SKM-1 (cell line): ENCODE results near the gene KLF13.

Experiments used
- DNase-seq: peaks from one replicate; lab custom pipeline; 2025; ENCODE audit not compliant: unreplicated experiment; lab: John Stamatoyannopoulos, UW

The KLF13 gene

DNA sequence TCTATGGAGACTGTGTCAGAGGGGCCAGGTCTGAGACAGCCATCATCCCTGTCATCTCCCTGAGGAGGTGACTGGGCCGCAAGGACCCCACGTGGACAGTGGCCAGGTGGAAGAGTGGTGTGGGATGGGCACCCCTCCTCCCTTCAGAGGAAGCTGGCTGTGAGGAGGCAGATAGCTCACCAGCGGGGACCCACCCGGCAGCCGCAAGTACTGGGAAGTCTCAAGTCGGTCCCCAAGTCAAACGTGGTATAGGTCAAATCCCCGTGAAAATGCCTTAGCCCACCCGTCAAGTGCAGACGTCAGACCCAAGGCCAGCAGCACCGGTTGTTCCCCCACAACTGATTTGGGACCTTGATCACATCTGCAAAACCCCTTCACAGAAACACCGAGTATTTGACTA is 12.3 kb upstream of the KLF13 start:
- no peak for DNase-seq

- DNase-seq, result no peak
Observed at GRCh38 chr15:31316135-31316795, 10.4 kb upstream of the KLF13 start.

DNA sequence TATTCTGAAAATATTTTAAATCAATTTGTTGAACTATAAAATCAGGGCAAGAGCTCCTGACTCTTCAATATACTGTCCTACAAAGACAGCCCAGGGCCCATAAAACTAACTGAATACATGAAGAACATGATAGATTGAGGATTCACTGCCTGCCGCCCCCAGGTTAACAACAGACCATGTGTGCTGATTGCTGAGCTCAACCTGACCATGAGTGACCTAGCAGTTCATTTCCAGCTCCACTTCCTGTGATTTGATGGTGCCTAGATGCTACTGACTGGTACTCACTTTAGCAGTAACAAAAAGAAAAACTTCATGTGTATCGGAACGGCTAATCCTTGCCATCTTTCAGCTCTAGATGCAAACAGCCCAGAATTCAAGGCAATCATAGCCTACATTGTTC is 9.6 kb upstream of the KLF13 start:
- DNase-seq, result no peak

GRCh38 chr15:31317421-31318327 is 9.0 kb upstream of the KLF13 start:
- DNase-seq, result no peak

DNA sequence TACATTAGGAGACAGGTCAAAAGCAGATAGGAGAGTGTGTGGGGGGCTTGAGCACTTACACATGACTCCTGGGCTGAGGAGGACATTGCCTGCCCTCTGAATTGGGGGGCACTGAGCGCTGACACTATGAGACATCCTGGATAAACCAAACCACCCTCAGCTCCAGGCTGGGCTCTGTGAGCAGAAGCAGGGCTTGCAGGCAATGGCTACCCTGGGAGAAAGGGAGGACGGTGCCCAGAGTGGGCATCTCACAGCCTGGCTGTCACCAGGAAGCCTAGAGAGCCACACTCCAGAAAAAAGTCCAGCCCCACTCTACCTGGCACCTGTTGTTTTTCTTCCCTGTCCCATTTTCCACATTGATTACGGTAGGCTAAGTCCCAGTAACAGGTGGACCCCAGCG is 8.2 kb upstream of the KLF13 start:
- no peak for DNase-seq

GRCh38 chr15:31320022-31320421 is 6.6 kb upstream of the KLF13 start:
- no peak for DNase-seq

GRCh38 chr15:31321418-31321817 is 5.2 kb upstream of the KLF13 start:
- DNase-seq, result no peak

GRCh38 chr15:31322504-31322903 is 4.1 kb upstream of the KLF13 start:
- no peak for DNase-seq

- DNase-seq, result no peak
Observed at GRCh38 chr15:31323627-31324026, 3.0 kb upstream of the KLF13 start.

GRCh38 chr15:31324186-31324585 is 2.4 kb upstream of the KLF13 start:
- no peak for DNase-seq

GRCh38 chr15:31324806-31325594 is 1.6 kb upstream of the KLF13 start:
- DNase-seq, result no peak

DNA sequence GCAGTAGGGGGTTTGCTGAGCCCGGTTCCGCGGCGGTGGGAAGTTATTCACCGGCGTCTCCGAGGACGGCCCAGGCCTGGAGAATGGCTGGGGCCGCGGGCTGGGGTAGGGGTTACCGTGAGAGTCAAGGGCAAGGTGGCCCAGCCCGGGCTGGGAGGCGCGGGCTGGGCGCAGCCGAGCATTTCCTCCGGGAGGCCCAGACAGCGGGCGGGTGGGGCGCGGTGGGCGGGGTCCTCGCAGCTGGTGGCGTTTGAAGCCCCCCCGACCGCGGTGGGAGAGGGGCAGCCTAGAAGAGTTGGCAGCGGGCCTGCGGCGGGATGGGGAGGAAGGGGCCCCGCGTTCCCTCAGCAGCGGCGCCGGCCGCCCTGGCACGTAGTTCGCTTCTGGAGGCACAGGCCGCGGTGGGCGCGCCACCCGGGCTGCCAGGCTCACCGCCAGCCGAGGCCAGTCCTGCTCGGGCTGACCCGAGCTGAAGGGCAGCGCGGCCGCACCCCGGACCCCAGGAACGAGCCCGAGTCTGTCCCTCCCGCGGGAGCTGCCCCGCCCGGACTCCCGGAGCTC is 960 bp upstream of the KLF13 start:
- DNase-seq, result no peak

DNA sequence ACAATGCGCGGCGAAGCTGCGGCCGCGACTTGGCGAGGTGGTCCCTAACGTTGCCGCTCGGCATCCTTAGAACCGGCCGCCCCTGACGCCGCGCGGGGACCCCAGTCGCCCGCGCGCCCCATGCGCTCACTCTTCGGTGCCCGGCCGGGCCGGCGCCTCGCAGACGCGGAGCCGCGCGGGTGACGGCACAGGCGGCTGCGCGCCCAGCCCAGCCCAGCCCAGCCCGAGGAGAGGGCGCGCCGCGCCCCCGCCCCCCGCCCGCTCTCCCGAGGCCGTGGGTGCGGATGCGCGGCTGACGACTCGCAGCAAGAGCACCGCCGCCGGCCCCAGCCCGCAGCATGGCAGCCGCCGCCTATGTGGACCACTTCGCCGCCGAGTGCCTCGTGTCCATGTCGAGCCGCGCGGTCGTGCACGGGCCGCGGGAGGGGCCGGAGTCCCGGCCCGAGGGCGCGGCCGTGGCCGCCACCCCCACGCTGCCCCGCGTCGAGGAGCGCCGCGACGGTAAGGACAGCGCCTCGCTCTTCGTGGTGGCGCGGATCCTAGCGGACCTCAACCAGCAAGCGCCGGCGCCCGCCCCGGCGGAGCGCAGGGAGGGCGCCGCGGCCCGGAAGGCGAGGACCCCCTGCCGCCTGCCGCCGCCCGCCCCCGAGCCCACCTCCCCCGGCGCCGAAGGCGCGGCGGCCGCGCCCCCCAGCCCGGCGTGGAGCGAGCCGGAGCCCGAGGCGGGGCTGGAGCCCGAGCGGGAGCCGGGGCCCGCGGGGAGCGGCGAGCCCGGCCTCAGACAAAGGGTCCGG is 437 bp downstream of the KLF13 start:
- DNase-seq, result no peak

DNA sequence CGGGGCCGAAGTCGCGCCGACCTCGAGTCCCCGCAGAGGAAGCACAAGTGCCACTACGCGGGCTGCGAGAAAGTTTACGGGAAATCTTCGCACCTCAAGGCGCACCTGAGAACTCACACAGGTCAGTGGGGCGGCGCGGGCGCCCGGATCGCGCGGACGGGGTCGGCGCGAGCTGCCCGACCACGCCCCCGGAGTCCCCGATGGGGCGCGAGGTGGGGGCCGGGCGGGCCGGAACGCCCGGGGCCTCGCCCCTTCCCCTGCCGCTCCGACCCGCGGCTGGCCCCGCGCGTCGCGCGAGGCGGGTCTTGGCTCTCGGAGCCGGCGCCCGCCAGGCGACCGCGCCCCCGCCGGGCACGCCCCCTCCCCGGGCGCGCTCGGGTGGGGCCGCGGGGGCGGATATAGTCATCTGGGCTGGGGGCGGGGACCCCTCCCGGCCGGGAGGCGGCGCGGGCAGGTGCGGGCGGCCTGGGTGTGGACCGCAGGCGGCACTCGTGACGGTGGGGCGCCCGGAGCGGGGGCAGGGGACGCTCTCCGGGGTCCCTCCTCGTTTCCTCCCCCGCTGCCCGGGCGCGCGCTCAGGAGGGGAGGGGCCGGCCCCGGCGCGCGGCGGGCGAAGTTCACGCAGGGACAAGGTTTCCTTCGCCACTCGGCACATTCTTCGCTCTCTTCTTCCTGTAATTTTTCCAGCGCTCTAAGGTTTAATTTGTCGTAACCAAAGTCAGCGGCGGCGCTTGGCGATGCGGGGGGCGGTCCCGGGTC is 1.2 kb downstream of the KLF13 start:
- peak; percentile 27 for DNase-seq

- DNase-seq, result no peak
Observed at GRCh38 chr15:31328428-31328968, 1.9 kb downstream of the KLF13 start.

- no peak for DNase-seq
Observed at GRCh38 chr15:31328969-31329639, 2.5 kb downstream of the KLF13 start.

GRCh38 chr15:31329640-31330010 is 3.0 kb downstream of the KLF13 start:
- no peak for DNase-seq

DNA sequence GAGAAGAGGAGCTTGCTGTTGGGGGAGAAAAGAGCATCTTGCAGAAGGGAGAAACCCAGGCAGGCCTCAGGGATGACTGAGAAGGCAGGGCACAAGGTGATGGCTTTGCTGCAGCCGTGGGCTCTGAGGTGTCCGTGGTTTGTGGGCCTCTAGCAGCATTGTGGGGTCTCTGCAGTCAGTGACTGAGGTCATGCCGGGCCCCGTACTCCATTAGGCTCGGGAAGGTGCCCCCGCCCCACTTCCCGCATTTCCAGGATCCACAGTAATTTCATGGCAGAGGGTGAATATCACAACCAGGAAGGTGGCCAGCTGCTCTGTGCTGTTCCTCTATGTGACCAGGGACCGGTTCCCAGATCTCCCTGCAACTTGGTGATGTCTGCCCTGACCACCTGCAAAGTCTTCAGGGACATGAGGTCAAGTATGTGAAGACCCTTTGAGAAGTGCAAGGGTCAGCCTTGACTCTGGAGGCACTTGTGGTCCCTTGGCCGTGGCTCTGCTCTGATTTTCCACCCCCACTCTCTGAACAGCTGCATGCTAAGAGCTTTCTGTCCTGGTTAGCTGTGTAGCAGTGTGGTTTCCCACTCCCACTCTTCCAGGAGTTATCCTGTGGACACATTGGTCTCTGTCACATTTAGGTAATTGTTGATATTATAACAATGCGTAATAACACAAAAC is 3.6 kb downstream of the KLF13 start:
- no peak for DNase-seq

DNA sequence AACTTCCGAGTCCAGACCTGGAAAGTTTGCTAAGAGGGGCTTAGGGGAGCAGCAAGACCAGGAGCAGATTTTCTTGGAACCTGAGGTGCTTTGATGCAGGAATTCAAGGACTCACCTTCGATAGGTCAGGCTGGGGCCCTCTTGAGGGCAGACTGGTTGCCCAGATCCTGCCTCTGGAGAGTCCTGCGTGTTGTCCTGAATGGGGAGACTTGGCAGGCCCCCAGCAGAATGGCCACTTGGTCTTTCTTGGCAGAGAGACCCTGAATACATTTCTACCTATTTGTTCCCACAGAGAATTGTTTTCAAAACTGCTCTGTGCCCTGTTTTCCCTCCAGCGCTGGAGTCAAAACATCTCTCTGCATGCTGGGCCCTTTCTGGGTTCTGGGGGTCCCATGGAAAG is 4.2 kb downstream of the KLF13 start:
- no peak for DNase-seq
